T47D (cell line): Measurements from ENCODE around the gene PPP1R9A.

Source experiments
- DNase-seq, 2 experiments: peaks; one replicate each; pipeline versions ENCODE4 v3.0.0 to v3.0.0-alpha.2; 2011 to 2012; ENCODE audit warnings: low read depth in 1 of 2, low spot score in 1 of 2
- JUND ChIP-seq: IDR thresholded peaks from 2 replicates; pipeline ENCODE4 v1.6.1; 2012; ENCODE audit warnings: low read depth
- in situ Hi-C: cut with HindIII; loops from 2 replicates; pipeline ENCODE4 v1.10.0; 2016; ENCODE audit warnings: low sequenced_read_pairs, low pct_unique_long_range_greater_than_20kb

Gene PPP1R9A

GRCh38 chr7:95062901-95063300, 155.5 kb downstream of the PPP1R9A start:
- in situ Hi-C loops, result no loop called here
- DNase-seq, result no peak
- no peak for TF ChIP-seq JUND

- no peak for TF ChIP-seq JUND
- in situ Hi-C loops, result no loop called here
- DNase-seq, result no peak
Observed at GRCh38 chr7:95066737-95067530, 159.5 kb downstream of the PPP1R9A start.

- TF ChIP-seq JUND, result no peak
- in situ Hi-C loops, result no loop called here
- no peak for DNase-seq
Observed at GRCh38 chr7:95088536-95089215, 181.3 kb downstream of the PPP1R9A start.

- no peak for TF ChIP-seq JUND
- no peak for DNase-seq
- in situ Hi-C loops, result no loop called here
Observed at GRCh38 chr7:95089414-95090315, 182.3 kb downstream of the PPP1R9A start.

- in situ Hi-C loops, result no loop called here
- no peak for DNase-seq
- TF ChIP-seq JUND, result no peak
Observed at GRCh38 chr7:95092324-95092723, 184.9 kb downstream of the PPP1R9A start.

- in situ Hi-C loops, result no loop called here
- DNase-seq, result no peak
- no peak for TF ChIP-seq JUND
Observed at GRCh38 chr7:95095259-95095965, 188.0 kb downstream of the PPP1R9A start.

- in situ Hi-C loops, result no loop called here
- DNase-seq, result no peak
- no peak for TF ChIP-seq JUND
Observed at GRCh38 chr7:95095966-95096540, 188.7 kb downstream of the PPP1R9A start.

- DNase-seq, result no peak
- TF ChIP-seq JUND, result no peak
- in situ Hi-C loops, result no loop called here
Observed at GRCh38 chr7:95097291-95097690, 189.9 kb downstream of the PPP1R9A start.

- DNase-seq, result no peak
- TF ChIP-seq JUND, result no peak
- in situ Hi-C loops, result no loop called here
Observed at GRCh38 chr7:95097851-95098250, 190.5 kb downstream of the PPP1R9A start.

- in situ Hi-C loops, result no loop called here
- no peak for TF ChIP-seq JUND
- no peak for DNase-seq
Observed at GRCh38 chr7:95099106-95099505, 191.7 kb downstream of the PPP1R9A start.

- no peak for TF ChIP-seq JUND
- no peak for DNase-seq
- in situ Hi-C loops, result no loop called here
Observed at GRCh38 chr7:95101422-95101821, 194.0 kb downstream of the PPP1R9A start.

- in situ Hi-C loops, result no loop called here
- no peak for TF ChIP-seq JUND
- DNase-seq, result no peak
Observed at GRCh38 chr7:95102662-95103061, 195.3 kb downstream of the PPP1R9A start.
